SIG-M5 treated with dmso at 0.1 percent for 504 hours (cell line): ENCODE data around the gene CORT.
A peak's percentile ranks its signal among the peaks of the same experiment; 100 is the strongest.
"Not testable (repeated sequence)": the region's sequence is repeated elsewhere in the genome, so short reads cannot be mapped to it uniquely, and the experiment has no call there.

ENCODE experiments used
- DNase-seq: peaks from one replicate; lab custom pipeline; 2025; ENCODE audit not compliant: unreplicated experiment; lab: John Stamatoyannopoulos, UW

The CORT gene

GRCh38 chr1:10449751-10450150 lies at the start of gene CORT:
Gene CORT (plus strand): TSS chr1:10450031. CDS start chr1:10450224, 193 bp downstream.
- no peak for DNase-seq

- no peak for DNase-seq
Measured at GRCh38 chr1:10401281-10401680, 48.5 kb upstream of the CORT start.

- no peak for DNase-seq
Measured at GRCh38 chr1:10402729-10403274, 47.0 kb upstream of the CORT start.

GRCh38 chr1:10407201-10407600 lies 42.6 kb upstream of the CORT start:
- no peak for DNase-seq

GRCh38 chr1:10415211-10415930 lies 34.5 kb upstream of the CORT start:
- DNase-seq: peak; percentile 97

- not testable (repeated sequence) for DNase-seq
Measured at GRCh38 chr1:10415967-10416366, 33.9 kb upstream of the CORT start.

- DNase-seq: not testable (repeated sequence)
Measured at GRCh38 chr1:10418741-10419140, 31.1 kb upstream of the CORT start.

- no peak for DNase-seq
Measured at GRCh38 chr1:10419351-10419750, 30.5 kb upstream of the CORT start.

- DNase-seq: no peak
Measured at GRCh38 chr1:10421637-10422036, 28.2 kb upstream of the CORT start.

- DNase-seq: no peak
Measured at GRCh38 chr1:10424034-10424433, 25.8 kb upstream of the CORT start.

GRCh38 chr1:10424651-10425050 lies 25.2 kb upstream of the CORT start:
- no peak for DNase-seq

- not testable (repeated sequence) for DNase-seq
Measured at GRCh38 chr1:10425826-10426534, 23.9 kb upstream of the CORT start.

- DNase-seq: not testable (repeated sequence)
Measured at GRCh38 chr1:10426535-10426848, 23.3 kb upstream of the CORT start.

- DNase-seq: no peak
Measured at GRCh38 chr1:10428984-10429383, 20.8 kb upstream of the CORT start.

- DNase-seq: peak; percentile 23
Measured at GRCh38 chr1:10429868-10430215, 20.0 kb upstream of the CORT start.

- peak; percentile 79 for DNase-seq
Measured at GRCh38 chr1:10430216-10431069, 19.4 kb upstream of the CORT start, which contains the start of gene CENPS. Gene CENPS (plus strand): TSS chr1:10430433. CDS start chr1:10430518, 85 bp downstream.

- DNase-seq: peak; percentile 26
Measured at GRCh38 chr1:10431070-10431730, 18.6 kb upstream of the CORT start.

- DNase-seq: no peak
Measured at GRCh38 chr1:10432910-10433700, 16.7 kb upstream of the CORT start.

- no peak for DNase-seq
Measured at GRCh38 chr1:10433790-10434189, 16.0 kb upstream of the CORT start.

GRCh38 chr1:10434590-10434989 lies 15.2 kb upstream of the CORT start:
- no peak for DNase-seq
